Transverse colon (tissue), 4 donors: ENCODE data around the gene IQCK. TPM values are rescaled to one million over a fixed set of nuclear protein-coding genes. Genes with fewer than 3 reads are reported as not detected.

ENCODE experiments used
- DNase-seq: peaks from one replicate; pipeline ENCODE4 v3.0.0-alpha.2; 2019
- H3K27ac ChIP-seq, 4 donors: fragments of 200-600 bp; sonication (generic); 2 replicates each; pipeline ENCODE4 v1.5.1; 2016 to 2018; ENCODE audit warnings: inconsistent platforms in 4 of 4
- H3K27me3 ChIP-seq: fragments of 200-600 bp; sonication (generic); 2 replicates; pipeline ENCODE4 v1.5.1; 2017; ENCODE audit warnings: inconsistent platforms
- H3K36me3 ChIP-seq, 4 donors: fragments of 200-600 bp; sonication (generic); 2 replicates each; pipeline ENCODE4 v1.5.1; 2017 to 2019; ENCODE audit warnings: inconsistent platforms in 4 of 4
- H3K4me1 ChIP-seq, 4 donors: fragments of 200-600 bp; sonication (generic); 2 replicates each; pipeline ENCODE4 v1.5.1; 2017 to 2020; ENCODE audit warnings: inconsistent platforms in 4 of 4
- H3K4me3 ChIP-seq, 4 donors: fragments of 200-600 bp; sonication (generic); 1 replicate in 1 of 4; 2 replicates in 3 of 4; pipeline versions ENCODE4 v1.5.1 to v1.6.1; 2017 to 2019; ENCODE audit warnings: inconsistent platforms in 4 of 4
- H3K9me3 ChIP-seq, 2 donors: fragments of 200-600 bp; sonication (generic); 2 replicates each; pipeline ENCODE4 v1.5.1; 2017 to 2019; ENCODE audit warnings: inconsistent platforms in 2 of 2
- CTCF ChIP-seq, 5 experiments: fragments of 200-600 bp in 3 of 5; fragments of 450-650 bp in 2 of 5; sonication (generic) in 3 of 5; IDR thresholded peaks; 1 replicate in 2 of 5; 2 replicates in 3 of 5; pipeline ENCODE4 v1.5.1; 2016 to 2017; ENCODE audit warnings: antibody characterized with exemption in 5 of 5, inconsistent platforms in 3 of 5, mild to moderate bottlenecking in 2 of 5, moderate library complexity in 1 of 5
- EP300 ChIP-seq: sonication (generic); formaldehyde crosslinking; IDR thresholded peaks from one replicate; pipeline ENCODE4 v1.6.1; 2017; ENCODE audit warnings: antibody characterized with exemption, low read depth
- POLR2A ChIP-seq: fragments of 450-650 bp; IDR thresholded peaks from one replicate; pipeline ENCODE4 v1.6.1; 2016; ENCODE audit warnings: antibody characterized with exemption, mild to moderate bottlenecking, moderate library complexity
- POLR2AphosphoS5 ChIP-seq, 3 donors: sonication (generic); formaldehyde crosslinking; IDR thresholded peaks; one replicate each; pipeline ENCODE4 v1.6.1; 2016; ENCODE audit warnings: antibody characterized with exemption in 3 of 3
- WGBS, 2 donors: methylation state at CpG; one replicate each; pipeline ENCODE4 v1.1.5; 2018; ENCODE audit warnings: low coverage in 1 of 2; 5-methylcytosine and 5-hydroxymethylcytosine counted together
- in situ Hi-C, 4 donors: fragments of 200-750 bp; cut with MboI; loops; one replicate each; pipeline versions ENCODE4 v1.15.0 to v1.15.1; 2017; ENCODE audit warnings: low sequenced_read_pairs in 3 of 4, low pct_ligation_motif_present in 1 of 4, low pct_unique_long_range_greater_than_20kb in 1 of 4
- intact Hi-C: fragments of 100-400 bp; cut with DNase I; formaldehyde crosslinking; loops from one replicate; pipeline ENCODE4 v1.15.1; 2023; ENCODE audit warnings: low total_unique reads
- total RNA-seq, 4 donors: library from RNA; depleted of rRNA; stranded (reverse); fragments of >200 nt; gene quantifications; one replicate each; pipeline ENCODE4 v1.1.0, GENCODE V29; 2016

Gene IQCK
- total RNA-seq, 4 donors from 2014 or later = 8.3 to 18.2 (median 12.7) TPM

GRCh38 chr16:19766988-19767387, 48.9 kb downstream of the IQCK start:
- H3K36me3 ChIP-seq = no peaks in the 10 kb centered on the region
- intact Hi-C loops = no loop called here
- no peak for DNase-seq
- no peak overlapping the region for H3K27ac ChIP-seq
- in situ Hi-C loops = no loop called here
- no peaks in the 10 kb centered on the region for H3K27me3 ChIP-seq
- H3K9me3 ChIP-seq = no peaks in the 10 kb centered on the region
- 91% methylated on average over 9 of the region's 9 CpGs; no CpG with 5 or more reads in 1 of the 2 donors for WGBS, 2 donors
- H3K4me3 ChIP-seq = no peak overlapping the region
- TF ChIP-seq CTCF (IDR thresholded peaks at IDR 0.05) = no peak
- no peak for TF ChIP-seq EP300
- no peak for TF ChIP-seq POLR2A
- no peak for TF ChIP-seq POLR2AphosphoS5 (IDR thresholded peaks at IDR 0.05)
- H3K4me1 ChIP-seq = no peaks in the 10 kb centered on the region

DNA sequence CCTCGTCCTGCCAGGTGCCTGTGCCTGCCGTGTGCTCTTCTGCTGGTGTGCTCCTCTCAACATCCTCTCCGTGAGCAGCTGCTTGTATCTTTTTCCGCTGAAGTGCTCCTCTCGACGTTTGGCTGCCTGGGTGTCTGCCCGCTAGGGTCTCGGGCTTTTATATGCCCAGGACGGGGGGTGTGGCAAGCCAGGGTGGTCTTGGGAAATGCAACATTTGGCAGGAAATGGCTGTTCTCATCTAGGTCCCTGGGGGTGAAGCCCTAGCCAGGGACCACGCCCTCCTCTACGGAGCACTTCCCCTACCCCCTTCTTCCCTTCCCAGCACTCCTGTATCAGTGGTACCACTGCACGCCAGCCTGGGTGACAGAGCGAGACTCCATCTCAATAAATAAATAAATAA, 49.4 kb downstream of the IQCK start:
- no peak for DNase-seq
- in situ Hi-C loops = no loop called here
- TF ChIP-seq CTCF (IDR thresholded peaks at IDR 0.05) (no peak), EP300 (no peak), POLR2AphosphoS5 (IDR thresholded peaks at IDR 0.05) (no peak), POLR2A (no peak)
- H3K4me3 ChIP-seq = no peak overlapping the region
- no peak overlapping the region for H3K27ac ChIP-seq
- H3K9me3 ChIP-seq = no peaks in the 10 kb centered on the region
- intact Hi-C loops = no loop called here
- no peaks in the 10 kb centered on the region for H3K4me1 ChIP-seq
- 90 to 93% methylated on average over 2 to 13 of the region's 13 CpGs for WGBS, 2 donors
- no peaks in the 10 kb centered on the region for H3K27me3 ChIP-seq
- no peaks in the 10 kb centered on the region for H3K36me3 ChIP-seq

DNA sequence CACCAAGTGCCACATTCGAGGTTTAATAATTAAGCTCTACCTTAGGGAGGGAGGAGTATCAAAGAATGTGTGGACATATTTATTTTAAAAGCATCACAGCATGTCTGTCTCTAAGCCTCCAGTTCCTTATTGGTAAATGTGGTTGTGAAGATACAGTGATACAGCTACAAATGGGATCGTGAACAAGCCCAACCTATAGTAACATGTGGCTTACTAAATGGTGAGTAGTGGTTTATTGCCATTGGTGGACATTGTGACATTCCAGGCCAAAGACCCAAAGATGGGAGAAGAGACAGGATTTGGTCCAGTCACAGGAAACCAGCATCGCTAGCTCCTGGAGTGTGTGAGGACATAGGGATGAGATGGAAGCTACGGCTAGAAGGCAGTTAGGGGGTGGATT, 51.2 kb downstream of the IQCK start:
- 94 to 100% methylated on average over 3 to 4 of the region's 4 CpGs for WGBS, 2 donors
- TF ChIP-seq EP300 (no peak), CTCF (IDR thresholded peaks at IDR 0.05) (no peak), POLR2A (no peak), POLR2AphosphoS5 (IDR thresholded peaks at IDR 0.05) (no peak)
- in situ Hi-C loops = no loop called here
- DNase-seq = no peak
- no peak overlapping the region for H3K4me3 ChIP-seq
- no peak overlapping the region for H3K27ac ChIP-seq
- H3K27me3 ChIP-seq = no peaks in the 10 kb centered on the region
- H3K36me3 ChIP-seq = no peaks in the 10 kb centered on the region
- intact Hi-C loops = no loop called here
- H3K4me1 ChIP-seq = no peaks in the 10 kb centered on the region
- no peaks in the 10 kb centered on the region for H3K9me3 ChIP-seq

- H3K36me3 ChIP-seq = no peaks in the 10 kb centered on the region
- in situ Hi-C loops (no loop called here), intact Hi-C loops (no loop called here)
- no peak overlapping the region for H3K4me3 ChIP-seq
- TF ChIP-seq CTCF (IDR thresholded peaks at IDR 0.05) (no peak), POLR2A (no peak), POLR2AphosphoS5 (IDR thresholded peaks at IDR 0.05) (no peak), EP300 (no peak)
- 72 to 82% methylated on average over 3 of the region's 3 CpGs for WGBS, 2 donors
- no peaks in the 10 kb centered on the region for H3K9me3 ChIP-seq
- H3K27me3 ChIP-seq = no peaks in the 10 kb centered on the region
- H3K27ac ChIP-seq = no peak overlapping the region
- no peaks in the 10 kb centered on the region for H3K4me1 ChIP-seq
- no peak for DNase-seq
Observed at GRCh38 chr16:19771040-19771439, 53.0 kb downstream of the IQCK start.
